Stimulated activated naive CD4-positive, alpha-beta T cell treated with Interleukin-2 at 50 U/mL for 16 hours (primary cell): ENCODE measurements around the gene ELMOD3.
"Not testable (repeated sequence)": the region's sequence is repeated elsewhere in the genome, so short reads cannot be mapped to it uniquely, and the experiment has no call there.

Source experiments
- DNase-seq: peaks from one replicate; lab custom pipeline; 2025; lab: John Stamatoyannopoulos, UW

ELMOD3 gene

DNA sequence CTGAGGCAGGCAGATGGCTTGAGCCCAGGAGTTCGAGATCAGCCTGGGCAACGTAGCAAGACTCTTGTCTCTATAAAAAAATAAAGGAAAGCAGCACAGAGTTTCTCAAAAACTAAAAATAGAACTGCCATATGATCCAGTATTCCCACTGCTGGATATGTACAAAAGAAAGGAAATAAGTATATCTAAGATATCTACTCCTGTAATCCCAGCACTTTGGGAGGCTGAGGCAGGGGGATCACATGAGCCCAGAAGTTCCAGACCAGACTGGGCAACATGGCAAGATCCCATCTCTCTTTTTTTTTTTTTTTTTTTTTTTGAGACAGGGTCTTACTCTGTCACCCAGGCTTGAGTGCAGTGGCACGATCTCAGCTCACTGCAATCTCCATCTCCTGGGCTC lies 24.9 kb upstream of the ELMOD3 start:
- not testable (repeated sequence) for DNase-seq

DNA sequence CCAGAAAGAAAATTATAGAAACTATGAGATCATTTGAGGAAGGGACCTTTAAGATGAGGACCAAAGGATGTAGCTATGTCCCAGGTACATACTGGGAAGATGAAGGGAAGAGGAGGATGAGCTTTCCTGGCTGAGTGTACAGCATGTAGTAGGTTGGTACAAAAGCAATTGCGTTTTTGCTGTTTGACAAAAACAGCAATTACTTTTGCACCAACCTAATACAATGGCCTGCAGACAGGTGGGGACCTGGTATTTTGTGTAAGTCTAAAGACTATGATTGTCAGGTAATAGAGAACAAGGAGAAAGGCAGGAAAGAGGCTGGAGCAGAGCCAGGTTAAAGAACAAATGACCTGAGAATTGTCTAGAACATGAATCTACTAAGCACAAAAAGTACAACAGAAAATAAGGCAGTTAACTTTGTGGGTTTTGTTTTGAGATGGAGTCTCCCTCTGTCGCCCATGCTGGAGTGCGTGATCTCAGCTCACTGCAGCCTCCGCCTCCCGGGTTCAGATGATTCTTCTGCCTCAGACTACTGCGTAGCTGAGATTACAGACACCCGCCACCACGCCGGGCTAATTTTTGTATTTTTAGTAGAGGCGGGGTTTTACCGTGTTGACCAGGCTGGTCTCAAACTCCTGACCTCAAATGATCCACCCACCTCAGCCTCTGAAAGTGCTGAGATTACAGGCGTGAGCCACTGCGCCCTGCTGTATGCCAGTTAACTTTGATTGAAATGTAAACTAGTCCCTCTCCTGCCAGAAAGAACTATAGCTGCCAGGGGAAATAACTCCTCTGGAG lies 23.5 kb upstream of the ELMOD3 start:
- DNase-seq: no peak

DNA sequence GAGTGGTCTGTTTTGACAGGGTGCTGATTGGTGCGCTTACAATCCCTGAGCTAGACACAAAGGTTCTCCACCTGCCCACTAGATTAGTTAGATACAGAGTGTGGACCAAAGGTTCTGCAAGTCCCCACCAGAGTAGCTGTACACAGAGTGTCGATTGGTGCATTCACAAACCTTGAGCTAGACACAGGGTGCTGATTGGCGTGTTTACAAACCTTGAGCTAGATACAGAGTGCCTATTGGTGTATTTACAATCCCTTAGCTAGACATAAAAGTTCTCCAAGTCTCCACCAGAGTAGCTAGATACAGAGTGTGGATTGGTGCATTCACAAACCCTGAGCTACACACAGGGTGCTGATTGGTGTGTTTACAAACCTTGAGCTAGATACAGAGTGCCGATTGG lies 20.7 kb upstream of the ELMOD3 start:
- not testable (repeated sequence) for DNase-seq

DNA sequence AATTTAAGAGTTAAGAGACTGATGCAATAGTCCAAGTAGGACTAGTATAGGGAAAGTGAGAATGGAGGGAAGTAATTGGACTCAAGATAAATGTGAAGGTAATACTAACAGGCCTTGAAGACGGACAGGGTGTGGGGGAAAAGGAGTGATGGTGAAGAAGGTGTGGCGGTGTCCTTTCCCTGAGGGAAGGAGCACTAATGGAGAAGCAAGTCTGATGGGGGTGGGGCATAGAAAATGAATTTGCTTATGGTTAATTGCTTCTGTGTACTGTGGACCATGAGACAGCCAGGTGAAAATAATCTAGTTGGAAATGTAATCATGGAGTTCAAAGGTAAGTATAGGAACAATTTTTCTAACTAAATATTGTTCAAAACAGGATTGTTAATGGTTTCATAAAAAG lies 19.6 kb upstream of the ELMOD3 start:
- DNase-seq: no peak

DNA sequence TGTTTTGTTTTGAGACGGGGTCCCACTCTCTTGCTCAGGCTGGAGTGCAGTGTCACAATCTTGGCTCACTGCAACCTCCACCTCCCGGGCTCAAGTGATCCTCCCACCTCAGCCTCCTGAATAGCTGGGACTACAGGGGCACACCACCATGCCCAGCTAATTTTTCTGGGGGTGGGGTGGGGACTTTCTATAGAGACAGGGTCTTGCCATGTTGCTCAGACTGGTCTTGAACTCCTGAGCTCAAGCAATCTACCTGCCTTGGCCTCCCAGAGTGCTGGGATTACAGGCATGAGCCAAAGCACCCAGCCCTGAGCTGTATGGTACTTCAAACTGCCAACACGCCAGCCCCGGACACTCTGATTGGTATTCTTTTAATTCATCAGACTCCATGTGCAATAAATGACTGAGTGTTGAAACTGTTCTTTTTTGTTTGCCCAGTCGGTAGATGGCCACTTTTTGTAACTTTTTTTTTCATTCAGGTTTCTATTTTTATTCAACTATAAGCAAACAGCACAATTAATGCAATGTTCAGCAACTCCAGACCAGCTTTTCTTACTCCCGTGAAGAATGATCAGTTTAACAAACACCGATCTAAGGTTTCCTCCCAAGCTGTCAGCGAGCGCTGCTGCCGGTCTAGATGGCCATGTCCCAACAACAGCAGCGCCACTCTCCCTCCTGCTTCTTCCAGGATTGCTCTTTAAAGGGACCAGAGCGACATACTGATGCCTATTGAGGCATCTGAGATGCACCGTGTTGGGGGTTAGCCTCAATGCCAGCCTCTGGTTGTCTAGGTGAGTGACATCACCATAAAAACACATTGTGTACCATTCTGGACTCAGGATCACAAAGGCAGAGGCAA lies 14.3 kb upstream of the ELMOD3 start:
- no peak for DNase-seq

DNA sequence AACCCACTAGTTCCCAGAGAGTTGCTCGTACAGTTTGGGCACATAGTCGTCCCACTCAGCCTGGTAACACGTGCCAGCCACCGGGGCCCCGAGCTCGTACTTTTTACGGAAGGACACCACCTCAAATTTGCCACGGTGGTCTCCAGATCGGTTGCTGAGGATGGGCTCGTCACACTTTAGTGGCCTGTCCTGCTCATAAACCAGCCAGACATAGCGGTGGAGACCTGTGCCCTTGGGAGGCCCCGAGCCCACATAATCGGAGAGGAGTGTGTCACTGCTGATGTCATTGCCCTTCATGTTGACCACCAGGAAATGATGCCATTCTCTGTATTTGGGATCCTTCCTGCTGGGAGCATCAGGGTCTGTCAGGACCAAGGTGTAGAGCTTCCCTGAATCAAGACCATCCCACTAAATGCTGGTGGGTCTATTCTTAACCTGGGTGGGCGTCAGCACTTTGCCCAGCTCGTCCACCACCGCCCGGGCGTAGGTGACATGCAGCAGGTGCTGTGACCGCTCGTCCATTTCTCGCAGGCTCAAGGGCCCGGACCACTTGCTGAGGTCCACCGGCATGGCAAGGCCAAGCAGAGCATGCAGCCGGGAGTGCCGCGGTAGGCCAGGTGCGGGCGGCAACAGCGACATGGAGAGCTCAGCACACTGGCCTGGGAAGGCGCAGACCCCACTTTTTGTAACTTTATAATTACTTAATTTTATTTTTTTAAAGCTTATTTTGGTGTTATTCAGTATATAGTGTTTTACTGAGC lies 13.1 kb upstream of the ELMOD3 start:
- DNase-seq: no peak

DNA sequence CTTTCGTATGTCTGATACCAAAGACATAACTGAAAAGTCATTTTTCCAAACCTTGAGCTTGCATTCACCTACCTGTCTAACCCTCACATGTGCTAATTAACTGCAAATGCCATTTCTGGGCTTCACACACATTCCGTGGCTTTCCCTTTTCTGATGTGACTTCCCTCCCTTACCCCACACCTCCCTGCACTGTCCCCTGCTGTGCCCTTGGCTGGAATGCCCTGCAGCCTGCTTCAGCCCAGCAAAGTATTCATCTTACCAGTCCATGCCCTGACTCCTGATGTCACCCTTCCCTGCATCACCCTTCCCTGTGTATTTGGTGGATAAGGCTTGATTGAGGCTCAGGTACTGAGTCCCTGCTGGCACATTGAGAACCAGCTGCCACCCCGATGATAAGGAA lies 12.4 kb upstream of the ELMOD3 start:
- DNase-seq: no peak

DNA sequence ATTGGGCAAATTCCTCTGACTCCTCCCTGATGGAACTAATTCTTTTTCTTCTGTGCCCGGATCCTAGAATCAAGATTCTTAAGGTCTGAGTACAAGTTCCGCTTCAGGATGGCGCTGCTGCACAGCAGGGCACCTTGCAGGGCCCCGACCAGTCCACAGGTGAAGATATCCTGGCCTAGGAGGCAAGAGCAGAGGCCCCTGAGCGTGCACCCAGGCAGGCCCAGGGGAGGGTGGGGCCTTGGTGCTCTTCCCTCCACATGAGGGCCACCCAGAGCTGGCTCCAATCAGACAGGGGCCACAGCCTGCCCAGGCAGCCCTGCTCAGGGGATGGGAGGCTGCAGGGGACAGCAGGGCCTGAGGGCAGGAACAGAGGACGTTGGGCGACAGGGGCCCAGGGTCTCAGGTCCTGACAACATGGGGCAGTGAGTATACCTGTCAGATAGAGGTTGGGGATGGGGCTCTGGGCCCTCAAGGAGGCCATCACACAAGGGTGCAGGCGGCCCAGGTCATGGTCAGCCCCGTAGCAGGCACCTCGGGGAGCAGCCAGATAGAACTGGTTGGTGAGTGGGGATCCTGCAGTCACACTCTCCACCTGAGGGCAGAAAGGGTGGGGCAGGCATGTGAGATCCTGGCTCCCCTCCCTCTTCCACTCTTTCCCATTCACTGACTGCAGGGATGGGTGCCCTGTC lies 11.2 kb upstream of the ELMOD3 start:
- not testable (repeated sequence) for DNase-seq

DNA sequence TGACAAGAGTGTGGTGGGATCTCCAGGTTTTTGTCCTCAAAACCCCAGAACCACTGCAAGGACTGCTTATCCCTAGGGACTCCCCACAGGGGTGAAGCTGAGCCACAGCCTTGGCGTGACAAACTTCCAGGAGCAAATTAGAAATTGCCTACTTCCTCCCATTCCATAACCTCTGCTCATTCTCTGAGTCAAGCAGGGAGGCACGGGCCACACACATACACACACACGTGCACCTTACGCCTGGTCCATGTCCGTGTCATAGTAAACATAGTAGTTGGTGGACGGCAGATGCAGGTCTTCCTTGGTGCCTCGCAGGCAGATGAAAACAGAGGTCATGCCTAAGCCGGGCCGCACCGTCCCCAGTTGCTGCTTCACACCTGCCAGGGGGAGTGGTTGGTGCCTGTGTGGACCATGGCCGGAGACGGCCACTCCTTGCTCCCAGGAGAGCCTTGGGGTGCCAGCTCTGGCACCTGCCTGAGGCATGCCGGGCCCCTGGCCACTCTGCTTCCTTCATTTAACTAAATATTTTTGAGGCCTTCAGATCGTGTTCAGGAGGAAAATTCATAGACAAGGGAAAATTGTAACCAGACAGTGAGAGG lies 10.1 kb upstream of the ELMOD3 start:
- no peak for DNase-seq

DNA sequence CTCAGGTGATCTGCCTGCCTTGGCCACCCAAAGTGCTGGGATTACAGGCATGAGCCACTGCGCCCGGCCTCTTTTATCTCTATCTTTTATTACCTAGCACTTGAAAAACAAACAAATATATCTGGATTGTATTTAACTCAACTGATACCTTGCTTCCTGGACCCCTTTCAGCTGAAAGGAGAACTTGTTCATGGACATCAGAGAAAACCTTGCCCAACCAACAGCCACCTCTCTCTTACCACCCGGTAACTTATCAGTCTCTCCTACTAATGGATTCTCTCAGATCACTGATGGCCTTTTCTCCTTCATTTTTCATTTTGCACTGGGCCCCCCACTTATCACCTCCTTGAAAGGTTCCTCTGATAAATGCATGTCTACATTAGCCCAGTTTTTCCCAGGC lies 7.0 kb upstream of the ELMOD3 start:
- no peak for DNase-seq

DNA sequence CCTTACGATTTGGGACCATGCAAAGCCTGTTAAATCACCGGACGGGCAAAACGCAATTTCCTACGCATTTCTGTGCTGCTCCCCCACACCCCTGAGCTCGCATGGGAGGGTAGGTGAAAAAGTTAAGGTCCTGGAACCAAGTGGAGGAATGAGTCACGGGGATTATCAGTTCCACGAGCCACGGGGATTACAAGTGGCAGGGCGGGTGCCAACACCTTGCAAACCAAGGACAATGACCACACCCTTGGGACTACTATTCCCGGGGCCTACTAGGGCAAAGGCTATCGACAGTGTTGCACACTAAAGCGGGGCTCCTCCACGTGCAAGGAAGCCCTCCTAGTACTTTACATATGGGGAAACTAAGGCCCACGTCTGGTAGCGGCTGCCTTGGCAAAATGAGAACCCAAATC lies 688 bp upstream of the ELMOD3 start:
- no peak for DNase-seq

DNA sequence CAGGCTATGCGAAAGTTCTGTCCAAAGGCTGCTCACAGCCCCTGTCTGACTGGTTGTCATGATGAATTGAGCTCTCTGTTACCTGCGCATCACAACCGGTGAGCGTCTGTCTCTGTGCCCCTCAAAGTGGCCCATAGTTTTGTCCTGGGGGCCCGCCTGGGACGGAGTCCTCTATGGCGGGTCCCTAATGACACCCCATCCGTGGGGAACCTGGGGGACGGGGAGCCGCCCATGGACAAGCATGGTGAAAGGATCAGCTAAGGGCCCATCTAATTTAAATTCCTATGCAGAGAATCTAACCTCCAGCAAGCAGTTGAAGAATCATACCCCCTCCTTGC lies 473 bp downstream of the ELMOD3 start:
- DNase-seq: no peak

DNA sequence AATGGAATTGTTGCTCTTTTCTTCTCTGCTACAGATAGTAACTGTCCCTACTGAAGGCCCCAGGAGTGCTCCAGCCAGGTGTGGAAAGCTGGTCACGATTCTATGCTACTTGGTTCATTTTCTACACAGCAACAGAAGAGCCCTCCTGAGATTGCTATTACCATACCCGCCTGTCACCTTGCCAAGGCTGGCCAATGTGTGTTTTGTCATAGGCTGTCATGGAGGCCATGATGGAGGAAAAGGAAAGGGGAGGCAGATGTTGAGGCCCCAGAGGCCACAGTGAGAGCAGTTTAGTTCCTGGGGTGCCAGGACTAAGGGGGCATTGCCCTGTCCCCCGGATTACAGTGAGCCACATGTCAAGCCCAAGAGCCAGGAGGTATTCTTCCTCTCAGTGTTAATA lies 952 bp downstream of the ELMOD3 start:
- DNase-seq: no peak

DNA sequence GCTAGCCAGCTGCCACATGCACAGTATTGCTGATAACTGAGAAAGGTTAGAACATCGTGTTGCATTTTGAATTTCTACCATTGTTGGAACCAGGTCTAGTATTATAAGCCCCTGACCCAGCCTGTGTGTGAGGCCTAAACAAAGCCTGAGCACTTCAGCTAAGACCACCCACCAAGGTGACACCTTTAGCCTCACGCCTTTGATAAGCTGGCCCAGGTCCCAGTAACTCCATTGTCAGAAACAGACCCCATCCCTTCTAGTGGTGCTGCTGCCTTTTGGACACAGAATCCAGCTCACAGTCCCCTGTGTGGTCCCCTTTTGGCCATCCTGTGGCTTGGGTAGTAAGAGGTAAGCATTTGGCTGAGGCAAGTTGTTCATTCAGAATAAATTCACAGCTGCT lies 1.6 kb downstream of the ELMOD3 start:
- DNase-seq: no peak

DNA sequence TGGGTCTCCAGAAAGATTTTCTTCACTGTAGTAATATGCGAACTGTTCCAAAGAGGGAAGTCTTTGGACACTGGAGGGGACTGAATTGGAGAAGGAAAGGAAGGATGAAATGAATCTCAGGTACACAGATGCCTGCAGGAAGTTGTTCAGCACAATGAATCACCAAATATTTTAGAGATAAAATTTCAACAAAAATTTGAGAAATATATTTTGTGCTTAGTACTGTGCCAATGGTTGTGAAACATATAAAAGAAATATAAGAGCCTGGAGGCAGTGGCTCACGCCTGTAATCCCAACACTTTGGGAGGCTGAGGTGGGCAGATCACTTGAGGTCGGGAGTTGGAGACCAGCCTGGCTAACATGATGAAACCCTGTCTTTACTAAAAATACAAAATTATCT lies 3.2 kb downstream of the ELMOD3 start:
- no peak for DNase-seq

DNA sequence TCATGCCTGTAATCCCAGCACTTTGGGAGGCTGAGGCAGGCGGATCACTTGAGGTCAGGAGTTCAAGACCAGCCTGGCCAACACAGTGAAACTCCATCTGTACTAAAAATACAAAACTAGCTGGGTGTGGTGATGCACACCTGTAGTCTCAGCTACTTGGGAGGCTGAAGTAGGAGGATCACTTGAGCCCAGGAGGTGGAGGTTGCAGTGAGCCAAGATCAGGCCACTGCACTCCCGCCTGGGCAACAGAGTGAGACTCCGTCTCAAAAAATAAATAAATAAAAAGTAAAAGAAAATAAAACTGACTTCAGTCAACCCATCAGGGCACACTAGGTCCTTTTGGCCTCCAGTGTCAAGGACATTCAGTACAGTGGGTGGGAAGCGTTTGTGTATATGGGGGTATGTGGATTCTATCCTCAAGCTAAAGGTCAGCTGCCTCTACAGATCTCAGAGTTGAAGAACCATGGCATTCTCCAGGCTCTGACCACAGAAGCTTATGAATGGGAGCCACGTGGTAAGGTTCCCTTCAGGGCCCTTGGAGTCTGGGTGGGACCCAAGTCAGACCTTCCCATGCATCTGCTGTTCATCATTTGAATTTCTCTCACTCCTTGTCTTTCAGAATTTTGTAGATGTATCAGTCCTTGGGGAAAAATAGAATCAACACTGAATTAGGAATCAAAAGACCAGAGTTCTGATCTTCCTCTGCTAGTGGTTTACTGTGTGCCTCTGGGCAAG lies 8.3 kb downstream of the ELMOD3 start:
- not testable (repeated sequence) for DNase-seq

DNA sequence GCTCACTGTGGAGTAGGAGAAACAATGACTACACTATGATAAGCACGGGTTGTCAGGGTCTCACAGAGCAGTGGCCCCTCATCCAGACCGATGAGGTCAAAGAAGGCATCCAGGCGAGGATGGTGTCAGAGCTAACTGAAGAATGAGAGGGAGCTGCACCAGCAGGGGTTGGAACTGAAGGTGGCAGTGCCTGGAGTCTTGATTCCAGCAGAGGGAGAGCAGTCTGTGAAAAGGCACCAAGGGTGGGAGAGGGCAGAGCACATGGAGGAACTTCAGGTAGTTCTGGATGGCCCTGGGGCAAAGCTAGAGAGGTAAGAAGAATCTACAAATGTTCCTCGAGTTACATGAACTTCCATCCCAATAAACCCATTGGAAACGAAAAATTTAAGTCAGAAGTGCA lies 12.6 kb downstream of the ELMOD3 start:
- DNase-seq: no peak

DNA sequence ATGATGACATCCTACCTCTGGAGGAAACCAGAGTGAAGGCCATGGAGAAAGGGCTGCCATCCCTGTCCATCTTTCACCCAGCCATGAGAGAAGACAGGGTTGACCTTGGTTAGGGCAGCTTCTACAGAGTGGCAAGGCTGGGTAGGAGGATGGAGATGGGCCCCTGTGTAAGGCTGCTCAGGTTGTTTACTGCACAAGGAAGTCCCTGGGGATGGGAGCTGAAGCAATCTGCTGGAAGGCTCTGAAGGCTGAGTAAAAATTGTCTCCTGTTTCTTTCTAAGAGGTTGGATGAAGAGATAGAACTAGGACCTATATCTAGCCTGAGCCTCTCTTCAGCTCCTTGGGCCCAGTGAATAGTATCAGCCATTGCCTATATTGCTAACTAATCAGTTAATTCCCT lies 14.4 kb downstream of the ELMOD3 start:
- no peak for DNase-seq

DNA sequence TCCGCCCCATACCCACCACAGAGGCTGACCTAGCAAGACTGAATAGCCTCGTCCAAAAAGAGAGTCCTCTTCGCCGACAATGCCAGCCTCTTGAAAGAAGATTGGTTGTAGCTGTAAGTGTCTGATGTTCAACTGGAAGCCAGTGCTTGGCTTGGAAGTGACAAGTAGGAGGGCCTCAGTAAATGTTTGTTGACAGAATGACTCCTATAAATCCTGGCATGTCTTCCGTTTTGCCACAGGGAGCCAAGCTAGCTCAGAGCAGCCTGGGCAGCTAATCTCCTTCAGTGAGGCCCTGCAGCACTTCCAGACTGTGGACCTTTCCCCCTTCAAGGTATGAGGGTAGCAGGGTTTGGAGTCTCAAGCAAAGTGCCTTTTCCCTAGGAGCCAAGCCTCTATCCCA lies 14.9 kb downstream of the ELMOD3 start:
- no peak for DNase-seq

DNA sequence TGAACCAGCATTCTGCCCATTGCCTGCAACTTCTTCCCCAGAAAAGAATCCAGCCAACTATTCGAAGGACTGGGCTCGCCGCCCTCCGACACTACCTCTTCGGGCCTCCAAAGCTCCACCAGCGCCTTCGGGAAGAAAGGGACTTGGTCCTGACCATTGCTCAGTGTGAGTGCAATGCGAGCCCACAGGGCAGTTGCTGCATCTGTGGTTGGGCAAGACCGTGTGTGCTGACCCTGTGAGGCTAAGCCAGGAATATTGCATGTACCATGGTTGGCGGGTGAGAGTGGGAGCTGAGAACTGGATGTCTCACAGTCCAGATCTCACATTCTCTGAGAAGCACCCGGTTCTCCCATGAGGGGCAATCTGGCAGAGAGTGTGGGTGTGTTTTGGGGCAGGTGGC lies 16.5 kb downstream of the ELMOD3 start:
- no peak for DNase-seq
